Calu3 (cell line): ENCODE results near the gene TRIM44. TPM values are rescaled to one million over a fixed set of nuclear protein-coding genes. Genes with fewer than 3 reads are reported as not detected.
A peak's percentile ranks its signal among the peaks of the same experiment; 100 is the strongest.

Source experiments
- BruUV-seq: library from RNA; stranded (reverse); fragments of 400-500 nt; replicated peaks from 2 replicates; lab custom pipeline; 2021; lab: Mats Ljungman, UMichigan
- CTCF ChIA-PET: fragments of 300-600 bp; sonication (Branson Sonifier 250); formaldehyde crosslinking; loops from one replicate; lab custom pipeline; 2022; ENCODE audit warnings: antibody characterized with exemption; lab: Charles Lee
- DNase-seq: peaks from one replicate; pipeline ENCODE4 v3.0.0; 2022
- H3K27ac Mint-ChIP-seq: one replicate; pipeline ENCODE4 v1.8.0; 2022; ENCODE audit warnings: mixed read lengths; ENCODE audit not compliant: unreplicated experiment
- H3K27me3 Mint-ChIP-seq: one replicate; pipeline ENCODE4 v1.8.0; 2022; ENCODE audit warnings: mixed read lengths; ENCODE audit not compliant: unreplicated experiment
- H3K36me3 Mint-ChIP-seq: one replicate; pipeline ENCODE4 v1.8.0; 2022; ENCODE audit warnings: mild to moderate bottlenecking, moderate library complexity, mixed read lengths; ENCODE audit not compliant: insufficient read depth, unreplicated experiment
- H3K4me1 Mint-ChIP-seq: one replicate; pipeline ENCODE4 v1.8.0; 2022; ENCODE audit warnings: mild to moderate bottlenecking, low read depth, mixed read lengths; ENCODE audit not compliant: unreplicated experiment
- H3K4me3 Mint-ChIP-seq: one replicate; pipeline ENCODE4 v1.8.0; 2022; ENCODE audit warnings: mild to moderate bottlenecking, low read depth, moderate library complexity, mixed read lengths; ENCODE audit not compliant: unreplicated experiment
- H3K9me3 Mint-ChIP-seq: one replicate; pipeline ENCODE4 v1.8.0; 2022; ENCODE audit warnings: low read depth, mixed read lengths; ENCODE audit not compliant: unreplicated experiment
- CTCF ChIP-seq: fragments of 200-600 bp; IDR thresholded peaks from one replicate; pipeline ENCODE4 v1.8.0; 2022; ENCODE audit warnings: antibody characterized with exemption; ENCODE audit not compliant: unreplicated experiment
- intact Hi-C: fragments of 100-400 bp; cut with micrococcal nuclease; formaldehyde crosslinking; loops from one replicate; pipeline ENCODE4 v1.10.0; 2022; ENCODE audit not compliant: unreplicated experiment
- total RNA-seq: library from RNA; stranded (reverse); gene quantifications from 2 replicates; pipeline ENCODE4 v1.2.3, GENCODE V29; 2022

TRIM44 gene
- total RNA-seq, 1 experiment from 2014 or later = 71.3 TPM

- TF ChIP-seq CTCF = no peak
- no peaks in the 10 kb centered on the region for H3K27me3 Mint-ChIP-seq
- peak; percentile 41 for DNase-seq
- peaks cover 15% of the 10 kb centered on the region for H3K36me3 Mint-ChIP-seq
- BruUV-seq = no TSS peak
- intact Hi-C loops = loop anchor here (10.0 kb wide), 1 partner anchor 219 kb away; the partner anchor contains the start of gene LDLRAD3
- peaks cover 5% of the 10 kb centered on the region for H3K9me3 Mint-ChIP-seq
- no peak overlapping the region for H3K4me3 Mint-ChIP-seq
- H3K27ac Mint-ChIP-seq = peak overlapping the region; percentile 35
- peaks cover 37% of the 10 kb centered on the region for H3K4me1 Mint-ChIP-seq
- CTCF ChIA-PET = no interaction called here
These were observed 63.3 kb downstream of the TRIM44 start for GRCh38 chr11:35725885-35726284.

- Mint-ChIP-seq H3K4me3 (no peak overlapping the region), H3K9me3 (peaks cover 5% of the 10 kb centered on the region), H3K36me3 (peaks cover 15% of the 10 kb centered on the region), H3K27me3 (no peaks in the 10 kb centered on the region), H3K4me1 (peaks cover 30% of the 10 kb centered on the region), H3K27ac (no peak overlapping the region)
- no peak for DNase-seq
- BruUV-seq = no TSS peak
- no peak for TF ChIP-seq CTCF
- intact Hi-C loops = loop anchor here (10.0 kb wide), 1 partner anchor 218 kb away; the partner anchor contains the start of gene LDLRAD3
- CTCF ChIA-PET = no interaction called here
These were observed 64.6 kb downstream of the TRIM44 start for GRCh38 chr11:35727140-35727539.

GRCh38 chr11:35730254-35730653 is 67.7 kb downstream of the TRIM44 start:
- peaks cover 15% of the 10 kb centered on the region for H3K36me3 Mint-ChIP-seq
- TF ChIP-seq CTCF = no peak
- no peak overlapping the region for H3K27ac Mint-ChIP-seq
- intact Hi-C loops = loop anchor here (10.0 kb wide), 1 partner anchor 105 kb away; no protein-coding TSS in a partner anchor
- no peak for DNase-seq
- H3K9me3 Mint-ChIP-seq = peaks cover 13% of the 10 kb centered on the region
- no peak overlapping the region for H3K4me3 Mint-ChIP-seq
- H3K27me3 Mint-ChIP-seq = no peaks in the 10 kb centered on the region
- BruUV-seq = no TSS peak
- H3K4me1 Mint-ChIP-seq = peaks cover 31% of the 10 kb centered on the region
- CTCF ChIA-PET = no interaction called here

- no peaks in the 10 kb centered on the region for H3K27me3 Mint-ChIP-seq
- TF ChIP-seq CTCF = no peak
These were observed 72.3 kb downstream of the TRIM44 start for GRCh38 chr11:35734669-35735410.

More at GRCh38 chr11:35734669-35735410, 72.3 kb downstream of the TRIM44 start:
- DNase-seq = no peak
- no TSS peak for BruUV-seq
- H3K4me1 Mint-ChIP-seq = peaks cover 38% of the 10 kb centered on the region
- intact Hi-C loops = loop anchor here (10.0 kb wide), 1 partner anchor 110 kb away; no protein-coding TSS in a partner anchor
- H3K27ac Mint-ChIP-seq = peak overlapping the region; percentile 83
- peaks cover 10% of the 10 kb centered on the region for H3K9me3 Mint-ChIP-seq
- peak overlapping the region; percentile 15 for H3K4me3 Mint-ChIP-seq
- CTCF ChIA-PET = interaction anchor here (1.1 to 2.0 kb wide), 2 partner anchors 14 to 87 kb away, joined by 3 to 17 read pairs; no protein-coding TSS in a partner anchor
- no peaks in the 10 kb centered on the region for H3K36me3 Mint-ChIP-seq
